Caki2 (cell line): Measurements from ENCODE around the gene METTL5. TPM values are rescaled to one million over a fixed set of nuclear protein-coding genes. Genes with fewer than 3 reads are reported as not detected.

Experiments used
- DNase-seq: peaks from one replicate; pipeline ENCODE4 v3.0.0-alpha.2; 2015; ENCODE audit warnings: low read depth
- in situ Hi-C: cut with HindIII; loops from 2 replicates; pipeline ENCODE4 v1.10.0; 2016; ENCODE audit warnings: low sequenced_read_pairs, low pct_unique_long_range_greater_than_20kb, mixed read lengths
- total RNA-seq: library from RNA; depleted of rRNA; stranded (reverse); fragments of >200 nt; shearing (Covaris generic); gene quantifications from 2 replicates; pipeline ENCODE4 v1.2.3, GENCODE V29; 2014; ENCODE audit warnings: low replicate concordance; rRNA removed

METTL5 gene
- total RNA-seq, 1 experiment from 2014 or later: 101 TPM

DNA sequence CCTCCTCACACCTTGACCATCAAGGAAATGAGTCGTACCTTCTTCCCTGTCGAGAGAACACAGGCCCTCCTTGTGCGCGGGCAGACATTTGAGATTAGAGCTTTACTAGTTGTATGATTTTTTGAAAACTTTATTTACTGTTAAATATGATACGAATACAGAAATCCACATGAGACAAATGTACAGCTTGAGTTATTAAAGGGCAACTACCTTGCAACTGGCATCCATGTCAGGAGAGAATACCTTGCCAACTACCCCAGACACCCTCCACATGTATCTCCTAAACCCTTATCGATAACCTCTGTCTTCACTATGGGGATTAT lies 62.8 kb downstream of the METTL5 start:
- in situ Hi-C loops: no loop called here
- no peak for DNase-seq

Other genes starting within 250 kb of the METTL5 start
- 11.7 and 21.1 TPM in 2 replicates for gene PPIG, start 240.6 kb downstream of the METTL5 start, total RNA-seq
- gene CFAP210, start 130.5 kb downstream of the METTL5 start, total RNA-seq: not detected in 2 replicates
- 7.5 and 10.8 TPM in 2 replicates for gene PHOSPHO2, start 130.4 kb downstream of the METTL5 start, total RNA-seq
- 7.7 and 11.8 TPM in 2 replicates for gene KLHL23, start 91.1 kb downstream of the METTL5 start, total RNA-seq
- 93.1 and 102 TPM in 2 replicates for gene SSB, start 26.0 kb downstream of the METTL5 start, total RNA-seq
- 8.6 and 22.9 TPM in 2 replicates for gene UBR3, start 2.5 kb upstream of the METTL5 start, total RNA-seq